H9 (cell line): Measurements from ENCODE around the gene COPZ2. TPM values are rescaled to one million over a fixed set of nuclear protein-coding genes. Genes with fewer than 3 reads are reported as not detected.

Experiments used
- DNase-seq: peaks from one replicate; pipeline ENCODE4 v3.0.0-alpha.2; 2017
- H2AFZ ChIP-seq: one replicate; pipeline ENCODE4 v1.6.1; 2013; ENCODE audit warnings: mild to moderate bottlenecking, low read length, control low read depth, moderate library complexity
- H2AK5ac ChIP-seq: 2 replicates; pipeline ENCODE4 v1.6.1; 2013; ENCODE audit warnings: low read length, control low read depth, mixed read lengths; ENCODE audit not compliant: insufficient read length
- H2BK120ac ChIP-seq: one replicate; pipeline ENCODE4 v1.6.1; 2013; ENCODE audit warnings: low read depth, mild to moderate bottlenecking, low read length, control low read depth, inconsistent platforms; ENCODE audit not compliant: poor library complexity, severe bottlenecking
- H2BK12ac ChIP-seq: 2 replicates; pipeline ENCODE4 v1.6.1; 2013; ENCODE audit warnings: low read length, control low read depth, mixed read lengths, low read depth; ENCODE audit not compliant: insufficient read length
- H2BK15ac ChIP-seq: 2 replicates; pipeline ENCODE4 v1.6.1; 2013; ENCODE audit warnings: low read depth, low read length, control low read depth
- H2BK20ac ChIP-seq: one replicate; pipeline ENCODE4 v1.6.1; 2013; ENCODE audit warnings: low read depth, mild to moderate bottlenecking, low read length, control low read depth, inconsistent platforms; ENCODE audit not compliant: poor library complexity, severe bottlenecking
- H2BK5ac ChIP-seq: 2 replicates; pipeline ENCODE4 v1.6.1; 2013; ENCODE audit warnings: low read length, control low read depth, mixed read lengths; ENCODE audit not compliant: insufficient read length
- H3K14ac ChIP-seq: 2 replicates; pipeline ENCODE4 v1.6.1; 2013; ENCODE audit warnings: low read length, control low read depth; ENCODE audit not compliant: insufficient read depth
- H3K18ac ChIP-seq: 2 replicates; pipeline ENCODE4 v1.6.1; 2013; ENCODE audit warnings: low read depth, mild to moderate bottlenecking, mixed read lengths, low read length, control low read depth; ENCODE audit not compliant: insufficient read length
- H3K23ac ChIP-seq: 2 replicates; pipeline ENCODE4 v1.6.1; 2013; ENCODE audit warnings: low read length, control low read depth, mixed read lengths, low read depth; ENCODE audit not compliant: insufficient read length
- H3K23me2 ChIP-seq: 2 replicates; pipeline ENCODE4 v1.6.1; 2013; ENCODE audit warnings: low read depth, mild to moderate bottlenecking, mixed read lengths, low read length, control low read depth; ENCODE audit not compliant: insufficient read length, poor library complexity, severe bottlenecking
- H3K27ac ChIP-seq: 2 replicates; pipeline ENCODE4 v1.5.1; 2013; ENCODE audit warnings: low read length, control low read depth, mixed read lengths, low read depth; ENCODE audit not compliant: insufficient read length
- H3K27me3 ChIP-seq: 2 replicates; pipeline ENCODE4 v1.6.1; 2013; ENCODE audit warnings: low read length, control low read depth, inconsistent platforms; ENCODE audit not compliant: insufficient read depth
- H3K4ac ChIP-seq: 2 replicates; pipeline ENCODE4 v1.6.1; 2013; ENCODE audit warnings: low read depth, mild to moderate bottlenecking, control low read depth, inconsistent platforms, low read length, moderate library complexity
- H3K4me1 ChIP-seq: 2 replicates; pipeline ENCODE4 v1.6.1; 2013; ENCODE audit warnings: low read length, control low read depth, inconsistent platforms; ENCODE audit not compliant: insufficient read depth
- H3K4me2 ChIP-seq: 2 replicates; pipeline ENCODE4 v1.6.1; 2013; ENCODE audit warnings: low read length, control low read depth, mixed read lengths; ENCODE audit not compliant: insufficient read length, insufficient read depth
- H3K56ac ChIP-seq: 2 replicates; pipeline ENCODE4 v1.6.1; 2013; ENCODE audit warnings: low read depth, mild to moderate bottlenecking, mixed read lengths, low read length, control low read depth; ENCODE audit not compliant: insufficient read length
- H3K79me1 ChIP-seq: 2 replicates; pipeline ENCODE4 v1.6.1; 2013; ENCODE audit warnings: low read depth, mild to moderate bottlenecking, moderate library complexity, low read length, control low read depth, inconsistent platforms; ENCODE audit not compliant: insufficient read depth, poor library complexity, severe bottlenecking
- H3K79me2 ChIP-seq: 2 replicates; pipeline ENCODE4 v1.6.1; 2013; ENCODE audit warnings: low read length, control low read depth, inconsistent platforms; ENCODE audit not compliant: insufficient read depth
- H3K9ac ChIP-seq: 2 replicates; pipeline ENCODE4 v1.6.1; 2013; ENCODE audit warnings: low read length, control low read depth, mixed read lengths; ENCODE audit not compliant: insufficient read length; ENCODE audit errors: extremely low read depth
- H3K9me3 ChIP-seq: one replicate; pipeline ENCODE4 v1.6.1; 2013; ENCODE audit warnings: low read depth, low read length, inconsistent platforms; ENCODE audit not compliant: control insufficient read depth
- H3T11ph ChIP-seq: one replicate; pipeline ENCODE4 v1.6.1; 2013; ENCODE audit warnings: mild to moderate bottlenecking, low read length, control low read depth, inconsistent platforms
- H4K20me1 ChIP-seq: one replicate; pipeline ENCODE4 v1.6.1; 2013; ENCODE audit not compliant: control insufficient read depth, insufficient read length, insufficient read depth
- H4K5ac ChIP-seq: 2 replicates; pipeline ENCODE4 v1.6.1; 2013; ENCODE audit warnings: low read depth, mild to moderate bottlenecking, mixed read lengths, low read length, control low read depth; ENCODE audit not compliant: insufficient read length
- H4K8ac ChIP-seq: replicated peaks from 2 replicates; pipeline ENCODE4 v1.6.1; 2013; ENCODE audit warnings: low read length, control low read depth, mixed read lengths, low read depth; ENCODE audit not compliant: insufficient read length
- H4K91ac ChIP-seq: 2 replicates; pipeline ENCODE4 v1.6.1; 2013; ENCODE audit warnings: low read depth, mild to moderate bottlenecking, moderate library complexity, mixed read lengths, low read length, control low read depth; ENCODE audit not compliant: insufficient read length
- H3K27ac Mint-ChIP-seq, 3 experiments: 2 replicates in 2 of 3; 3 replicates in 1 of 3; pipeline ENCODE4 v1.8.0; 2020 to 2021; ENCODE audit warnings: mixed read lengths in 3 of 3, mild to moderate bottlenecking in 1 of 3, moderate library complexity in 1 of 3
- H3K27me3 Mint-ChIP-seq: 2 replicates; pipeline ENCODE4 v1.8.0; 2021; ENCODE audit warnings: low read depth, mild to moderate bottlenecking, moderate library complexity, mixed read lengths
- H3K36me3 Mint-ChIP-seq, 3 experiments: 2 replicates in 2 of 3; 3 replicates in 1 of 3; pipeline ENCODE4 v1.8.0; 2020 to 2021; ENCODE audit warnings: low read depth in 3 of 3, mixed read lengths in 3 of 3; ENCODE audit not compliant: insufficient read depth in 1 of 3
- H3K4me1 Mint-ChIP-seq, 2 experiments: 2 replicates each; pipeline ENCODE4 v1.8.0; 2020; ENCODE audit warnings: mixed read lengths in 2 of 2
- H3K4me3 Mint-ChIP-seq, 2 experiments: 2 replicates in 1 of 2; 3 replicates in 1 of 2; pipeline ENCODE4 v1.8.0; 2020 to 2021; ENCODE audit warnings: mild to moderate bottlenecking in 2 of 2, mixed read lengths in 2 of 2, moderate library complexity in 1 of 2
- H3K9me3 Mint-ChIP-seq, 2 experiments: 2 replicates in 1 of 2; 3 replicates in 1 of 2; pipeline ENCODE4 v1.8.0; 2020; ENCODE audit warnings: mild to moderate bottlenecking in 2 of 2, mixed read lengths in 2 of 2, moderate library complexity in 1 of 2
- CTCF ChIP-seq: fragments of 200-600 bp; sonication (generic); conservative IDR thresholded peaks from 3 replicates; pipeline ENCODE4 v1.8.0; 2021; ENCODE audit warnings: antibody characterized with exemption, mild to moderate bottlenecking
- WGBS: extraction: QIAGEN DNeasy Blood & Tissue Kit; methylation state at CpG from one replicate; pipeline ENCODE4 v1.1.7; 2013; ENCODE audit warnings: missing lambda C conversion rate, low lambda C conversion rate, mixed read lengths; ENCODE audit not compliant: insufficient read length; ENCODE audit errors: extremely low coverage; 5-methylcytosine and 5-hydroxymethylcytosine counted together
- microRNA-seq: library from miRNA; unstranded; fragments of <30 nt; microRNA quantifications from one replicate; pipeline ENCODE4, GENCODE V29; 2020; ENCODE audit warnings: borderline microRNAs expressed
- total RNA-seq: library from RNA; stranded (reverse); gene quantifications from 2 replicates; pipeline ENCODE4 v1.2.1, GENCODE V29; 2021

COPZ2 gene
- total RNA-seq, 1 experiment from 2014 or later = 0.68 TPM

- Histone ChIP-seq H3K4me2 (no peak overlapping the region), H3K79me2 (no peaks in the 10 kb centered on the region), H3K23me2 (no peaks in the 10 kb centered on the region), H2BK20ac (no peak overlapping the region), H2BK5ac (no peak overlapping the region), H2BK12ac (no peak overlapping the region), H3K4ac (no peak overlapping the region), H3K56ac (no peak overlapping the region), H3K14ac (no peak overlapping the region), H4K20me1 (no peaks in the 10 kb centered on the region), H3K27me3 (no peaks in the 10 kb centered on the region), H3K9me3 (no peaks in the 10 kb centered on the region), H4K5ac (no peak overlapping the region), H3K9ac (no peak overlapping the region), H3K27ac (no peak overlapping the region), H2BK15ac (no peak overlapping the region), H4K8ac (no peak overlapping the region), H3K23ac (no peak overlapping the region), H2AK5ac (no peak overlapping the region), H2BK120ac (no peak overlapping the region), H4K91ac (no peak overlapping the region), H3T11ph (no peak overlapping the region), H3K18ac (no peak overlapping the region), H3K79me1 (no peaks in the 10 kb centered on the region), H2AFZ (no peak overlapping the region), H3K4me1 (no peaks in the 10 kb centered on the region)
- Mint-ChIP-seq H3K27ac (no peak overlapping the region), H3K4me3 (no peak overlapping the region), H3K9me3 (no peaks in the 10 kb centered on the region), H3K27me3 (no peaks in the 10 kb centered on the region), H3K4me1 (no peaks in the 10 kb centered on the region), H3K36me3 (peaks cover 40 to 90% (median 82%) of the 10 kb centered on the region in 3 experiments; a peak in 6 of 7 replicates)
- no CpG with 5 or more reads among the region's 7 CpGs for WGBS
- peak; percentile 87 for DNase-seq
- peak; percentile 91 for TF ChIP-seq CTCF
Measured at GRCh38 chr17:47978324-47978723, 59.3 kb downstream of the COPZ2 start.

Small RNA genes within 50 kb of the gene (microRNA-seq; reads per million reads assigned to microRNA genes)
- 4.2 reads per million, percentile 31 among the genes with 10 or more reads in this experiment for gene MIR152

Other genes with a start within 250 kb of the COPZ2 start
- 12.0 and 13.0 TPM in 2 replicates for gene OSBPL7, start 216.0 kb downstream of the COPZ2 start, total RNA-seq
- 67.2 and 68.4 TPM in 2 replicates for gene MRPL10, start 206.3 kb downstream of the COPZ2 start, total RNA-seq
- gene LRRC46, start 206.1 kb downstream of the COPZ2 start, total RNA-seq = 0.29 and 0.31 TPM in 2 replicates
- 34.0 and 38.6 TPM in 2 replicates for gene SCRN2, start 196.5 kb downstream of the COPZ2 start, total RNA-seq
- 0.90 and 0.92 TPM in 2 replicates for gene SP6, start 186.6 kb downstream of the COPZ2 start, total RNA-seq
- 19.3 and 20.0 TPM in 2 replicates for gene SP2, start 141.6 kb downstream of the COPZ2 start, total RNA-seq
- gene PNPO, start 96.2 kb downstream of the COPZ2 start, total RNA-seq = 6.7 and 7.3 TPM in 2 replicates
- gene PRR15L, start 79.9 kb downstream of the COPZ2 start, total RNA-seq = not detected in 2 replicates
- gene CDK5RAP3, start 66.7 kb downstream of the COPZ2 start, total RNA-seq = 144 and 149 TPM in 2 replicates
- 158 and 161 TPM in 2 replicates for gene NFE2L1, start 10.6 kb upstream of the COPZ2 start, total RNA-seq
- gene CBX1, start 63.7 kb upstream of the COPZ2 start, total RNA-seq = 155 and 158 TPM in 2 replicates
- 20.0 and 21.7 TPM in 2 replicates for gene SNX11, start 70.0 kb upstream of the COPZ2 start, total RNA-seq